ENCODE results near the gene SEMA3B.

The SEMA3B gene

DNA sequence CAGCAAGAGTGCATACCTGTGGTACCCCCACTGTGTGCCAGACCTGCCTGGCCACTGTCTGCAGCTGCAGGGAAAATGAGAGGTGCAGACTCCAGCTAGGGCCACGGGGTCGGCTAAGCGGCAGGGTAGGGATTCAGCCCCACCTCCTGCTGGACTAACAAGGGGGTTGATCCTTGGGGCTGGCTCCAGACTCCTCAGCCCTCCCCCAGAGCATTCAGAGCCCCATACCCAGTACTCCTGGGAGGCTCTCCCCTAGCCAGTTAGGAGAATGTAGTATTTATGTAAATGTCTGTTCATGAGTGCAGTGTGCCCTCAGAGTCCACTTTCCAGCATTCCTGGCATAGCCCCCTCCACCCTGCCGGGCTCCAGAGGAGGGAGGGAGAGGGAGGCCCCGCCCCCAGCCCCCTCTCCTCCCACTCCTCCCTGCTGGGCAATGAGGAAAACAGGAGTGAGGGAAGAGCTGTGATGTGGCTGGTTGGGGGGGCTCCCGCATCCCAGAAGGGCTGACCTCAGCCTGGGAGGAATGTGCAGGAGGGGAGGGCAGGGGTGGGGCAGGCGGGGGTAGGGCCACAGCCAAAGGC, 4.5 kb upstream of the SEMA3B start:
- DNase-seq (ENCODE audit: insufficient read length, low spot score), result no peak
- TF ChIP-seq TAF1 (IDR thresholded peaks at IDR 0.05; ENCODE audit: low read depth, low read length) (no peak), POLR2AphosphoS5 (IDR thresholded peaks at IDR 0.05; ENCODE audit: low read depth, low read length) (no peak), SPI1 (IDR thresholded peaks at IDR 0.05; ENCODE audit: low read depth, low read length) (no peak), POU2F2 (IDR thresholded peaks at IDR 0.05; ENCODE audit: low read depth, low read length) (no peak)
- no peak for FAIRE-seq

DNA sequence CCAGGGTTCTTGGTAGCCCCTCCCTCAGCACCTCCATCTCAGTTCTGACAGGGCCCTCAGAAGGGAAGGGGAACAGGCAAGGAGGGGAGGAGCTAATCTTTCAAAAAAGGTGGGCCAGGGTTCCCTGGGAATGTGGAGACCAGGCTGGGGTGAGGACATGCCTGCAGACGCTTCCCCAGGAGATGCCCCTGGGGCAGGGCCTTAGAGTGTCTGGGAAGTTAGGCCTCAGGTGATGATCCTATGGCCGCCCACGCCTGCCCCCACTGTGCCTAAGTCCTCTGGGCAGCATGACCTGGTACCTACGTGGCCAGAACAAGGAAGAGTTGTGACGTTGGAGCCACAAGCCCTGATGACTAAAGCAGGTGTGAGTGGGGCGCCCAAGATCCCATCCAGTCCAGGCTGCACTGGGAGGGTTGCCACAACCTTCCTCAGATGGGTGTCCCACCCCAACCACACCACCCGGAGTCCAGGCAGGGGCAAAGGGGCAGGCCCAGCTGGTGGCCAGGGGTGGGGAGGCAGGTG, 3.9 kb upstream of the SEMA3B start:
- FAIRE-seq (no peak), DNase-seq (ENCODE audit: insufficient read length, low spot score) (no peak)
- TF ChIP-seq TAF1 (IDR thresholded peaks at IDR 0.05; ENCODE audit: low read depth, low read length) (no peak), POU2F2 (IDR thresholded peaks at IDR 0.05; ENCODE audit: low read depth, low read length) (no peak), POLR2A (IDR thresholded peaks at IDR 0.05; ENCODE audit: low read depth, low read length) (no peak), SPI1 (IDR thresholded peaks at IDR 0.05; ENCODE audit: low read depth, low read length) (no peak), PAX5 (IDR thresholded peaks at IDR 0.05; ENCODE audit: insufficient read depth, low read length, severe bottlenecking) (no peak), POLR2AphosphoS5 (IDR thresholded peaks at IDR 0.05; ENCODE audit: low read depth, low read length) (no peak)

- no peak for FAIRE-seq
- TF ChIP-seq POLR2AphosphoS5 (IDR thresholded peaks at IDR 0.05; ENCODE audit: low read depth, low read length) (no peak), POU2F2 (IDR thresholded peaks at IDR 0.05; ENCODE audit: low read depth, low read length) (no peak), TAF1 (IDR thresholded peaks at IDR 0.05; ENCODE audit: low read depth, low read length) (no peak), POLR2A (IDR thresholded peaks at IDR 0.05; ENCODE audit: low read depth, low read length) (no peak), SPI1 (IDR thresholded peaks at IDR 0.05; ENCODE audit: low read depth, low read length) (no peak), PAX5 (IDR thresholded peaks at IDR 0.05; ENCODE audit: insufficient read depth, low read length, severe bottlenecking) (no peak)
Observed at GRCh38 chr3:50265571-50265970, 3.4 kb upstream of the SEMA3B start.

DNA sequence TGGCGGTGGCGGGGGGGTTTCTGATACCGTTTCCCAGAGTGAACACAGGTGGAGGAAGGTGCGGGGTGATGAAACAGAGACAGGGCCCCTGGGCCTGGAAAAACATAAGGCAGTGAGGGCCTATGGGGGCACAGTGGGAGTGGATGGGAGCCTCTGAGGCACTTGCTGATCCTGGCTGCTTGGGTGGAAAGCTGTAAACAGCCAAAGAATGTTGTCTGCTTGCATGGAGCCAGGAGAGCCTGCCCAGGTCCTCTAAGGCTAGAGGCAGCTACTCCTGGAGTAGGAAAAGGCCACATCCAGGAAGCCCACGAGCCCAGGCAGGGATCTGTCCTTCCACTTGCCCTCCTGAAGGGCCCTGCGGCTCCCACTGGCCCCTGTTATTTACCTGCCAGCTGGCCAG, 2.9 kb upstream of the SEMA3B start:
- FAIRE-seq (no peak), DNase-seq (ENCODE audit: insufficient read length, low spot score) (no peak)

More at GRCh38 chr3:50265571-50265970, 3.4 kb upstream of the SEMA3B start:
- DNase-seq (ENCODE audit: insufficient read length, low spot score), result no peak

DNA sequence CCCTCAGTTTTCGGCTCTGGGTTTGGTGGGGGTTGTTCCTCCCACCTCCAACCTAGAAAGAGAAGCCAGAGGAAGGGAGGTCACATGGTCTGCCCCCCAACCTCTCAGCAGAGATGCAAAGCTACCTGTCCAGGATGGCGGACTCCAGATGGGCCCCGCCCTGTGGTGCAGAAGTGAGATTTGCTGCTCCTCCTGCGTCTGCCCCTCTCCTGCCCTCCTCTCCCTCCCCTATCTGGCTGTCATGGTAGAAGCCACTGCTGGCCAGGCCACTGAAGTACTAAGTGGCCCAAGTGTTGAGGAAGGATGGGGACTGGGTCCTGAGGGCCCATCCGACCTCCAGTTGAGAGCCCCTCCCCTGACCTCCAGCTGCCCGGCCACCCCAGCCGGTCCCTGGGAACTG, 2.1 kb upstream of the SEMA3B start:
- FAIRE-seq, result no peak
- DNase-seq (ENCODE audit: insufficient read length, low spot score), result no peak
- TF ChIP-seq POLR2AphosphoS5 (IDR thresholded peaks at IDR 0.05; ENCODE audit: low read depth, low read length) (no peak), POU2F2 (IDR thresholded peaks at IDR 0.05; ENCODE audit: low read depth, low read length) (no peak), SPI1 (IDR thresholded peaks at IDR 0.05; ENCODE audit: low read depth, low read length) (no peak), TAF1 (IDR thresholded peaks at IDR 0.05; ENCODE audit: low read depth, low read length) (no peak), PAX5 (IDR thresholded peaks at IDR 0.05; ENCODE audit: insufficient read depth, low read length, severe bottlenecking) (no peak), POLR2A (IDR thresholded peaks at IDR 0.05; ENCODE audit: low read depth, low read length) (no peak)

More for the DNA sequence above, 2.9 kb upstream of the SEMA3B start:
- TF ChIP-seq TAF1 (IDR thresholded peaks at IDR 0.05; ENCODE audit: low read depth, low read length) (no peak), SPI1 (IDR thresholded peaks at IDR 0.05; ENCODE audit: low read depth, low read length) (no peak), PAX5 (IDR thresholded peaks at IDR 0.05; ENCODE audit: insufficient read depth, low read length, severe bottlenecking) (no peak), POLR2A (IDR thresholded peaks at IDR 0.05; ENCODE audit: low read depth, low read length) (no peak), POLR2AphosphoS5 (IDR thresholded peaks at IDR 0.05; ENCODE audit: low read depth, low read length) (no peak), POU2F2 (IDR thresholded peaks at IDR 0.05; ENCODE audit: low read depth, low read length) (no peak)

- no peak for FAIRE-seq
- no peak for TF ChIP-seq POLR2A (IDR thresholded peaks at IDR 0.05; ENCODE audit: low read depth, low read length)
- no peak for TF ChIP-seq PAX5 (IDR thresholded peaks at IDR 0.05; ENCODE audit: insufficient read depth, low read length, severe bottlenecking)
- no peak for TF ChIP-seq TAF1 (IDR thresholded peaks at IDR 0.05; ENCODE audit: low read depth, low read length)
- TF ChIP-seq POU2F2 (IDR thresholded peaks at IDR 0.05; ENCODE audit: low read depth, low read length), result no peak
- TF ChIP-seq SPI1 (IDR thresholded peaks at IDR 0.05; ENCODE audit: low read depth, low read length), result no peak
- TF ChIP-seq POLR2AphosphoS5 (IDR thresholded peaks at IDR 0.05; ENCODE audit: low read depth, low read length), result no peak
Observed at GRCh38 chr3:50267280-50267913, 1.6 kb upstream of the SEMA3B start.

GRCh38 chr3:50268276-50268675, 671 bp upstream of the SEMA3B start:
- TF ChIP-seq POU2F2 (IDR thresholded peaks at IDR 0.05; ENCODE audit: low read depth, low read length), result no peak
- no peak for TF ChIP-seq SPI1 (IDR thresholded peaks at IDR 0.05; ENCODE audit: low read depth, low read length)
- TF ChIP-seq TAF1 (IDR thresholded peaks at IDR 0.05; ENCODE audit: low read depth, low read length), result no peak
- TF ChIP-seq POLR2AphosphoS5 (IDR thresholded peaks at IDR 0.05; ENCODE audit: low read depth, low read length), result no peak
- TF ChIP-seq POLR2A (IDR thresholded peaks at IDR 0.05; ENCODE audit: low read depth, low read length), result no peak
- no peak for TF ChIP-seq PAX5 (IDR thresholded peaks at IDR 0.05; ENCODE audit: insufficient read depth, low read length, severe bottlenecking)
- no peak for DNase-seq (ENCODE audit: insufficient read length, low spot score)
- no peak for FAIRE-seq

More at GRCh38 chr3:50267280-50267913, 1.6 kb upstream of the SEMA3B start:
- no peak for DNase-seq (ENCODE audit: insufficient read length, low spot score)

GRCh38 chr3:50269460-50269859, 513 bp downstream of the SEMA3B start:
- DNase-seq (ENCODE audit: insufficient read length, low spot score) (no peak), FAIRE-seq (no peak)
- TF ChIP-seq POLR2A (IDR thresholded peaks at IDR 0.05; ENCODE audit: low read depth, low read length) (no peak), PAX5 (IDR thresholded peaks at IDR 0.05; ENCODE audit: insufficient read depth, low read length, severe bottlenecking) (no peak), TAF1 (IDR thresholded peaks at IDR 0.05; ENCODE audit: low read depth, low read length) (no peak), SPI1 (IDR thresholded peaks at IDR 0.05; ENCODE audit: low read depth, low read length) (no peak), POLR2AphosphoS5 (IDR thresholded peaks at IDR 0.05; ENCODE audit: low read depth, low read length) (no peak), POU2F2 (IDR thresholded peaks at IDR 0.05; ENCODE audit: low read depth, low read length) (no peak)

DNA sequence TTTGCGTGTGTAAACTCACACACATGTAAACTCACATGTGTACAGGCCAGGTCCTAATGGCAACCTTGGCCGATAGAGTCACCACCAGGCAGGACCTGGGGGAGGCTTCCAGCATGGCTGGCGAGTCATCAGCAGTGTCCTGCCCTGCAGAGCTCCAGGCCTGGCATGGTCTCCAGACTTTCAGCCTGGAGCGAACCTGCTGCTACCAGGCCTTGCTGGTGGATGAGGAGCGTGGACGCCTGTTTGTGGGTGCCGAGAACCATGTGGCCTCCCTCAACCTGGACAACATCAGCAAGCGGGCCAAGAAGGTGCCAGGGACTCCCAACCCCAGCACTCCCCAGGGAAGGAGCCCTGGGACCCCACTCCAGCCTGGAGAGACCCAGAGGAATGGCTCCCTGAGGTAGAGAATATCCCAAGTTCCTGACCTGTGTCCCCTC, 1.0 kb downstream of the SEMA3B start:
- TF ChIP-seq POLR2A (IDR thresholded peaks at IDR 0.05; ENCODE audit: low read depth, low read length), result no peak
- no peak for TF ChIP-seq PAX5 (IDR thresholded peaks at IDR 0.05; ENCODE audit: insufficient read depth, low read length, severe bottlenecking)
- TF ChIP-seq SPI1 (IDR thresholded peaks at IDR 0.05; ENCODE audit: low read depth, low read length), result no peak
- no peak for TF ChIP-seq POU2F2 (IDR thresholded peaks at IDR 0.05; ENCODE audit: low read depth, low read length)
- no peak for TF ChIP-seq TAF1 (IDR thresholded peaks at IDR 0.05; ENCODE audit: low read depth, low read length)
- no peak for TF ChIP-seq POLR2AphosphoS5 (IDR thresholded peaks at IDR 0.05; ENCODE audit: low read depth, low read length)
- no peak for DNase-seq (ENCODE audit: insufficient read length, low spot score)
- FAIRE-seq, result no peak
